K562 (cell line): Measurements from ENCODE around the gene TBC1D5. TPM values are rescaled to one million over a fixed set of nuclear protein-coding genes. Genes with fewer than 3 reads are reported as not detected.

Experiments
- ATAC-seq: fragments of 200-7000 bp; cut with Tn5 transposase; 3 replicates; pipeline ENCODE4 v1.9.1; 2020; ENCODE audit warnings: moderate library complexity
- BruUV-seq: library from RNA; stranded (reverse); fragments of 400-500 nt; replicated peaks from 2 replicates; lab custom pipeline; 2021; lab: Mats Ljungman, UMichigan
- CTCF ChIA-PET: fragments of 300-600 bp; formaldehyde crosslinking; extraction: SDS; loops from one replicate; lab custom pipeline; 2021; ENCODE audit warnings: low intra/inter-chr PET ratio; lab: Yijun Ruan, JAX
- POLR2A ChIA-PET: fragments of 300-600, 350-650 bp; sonication (Branson Sonifier 250); formaldehyde crosslinking; extraction: SDS; loops from one replicate; lab custom pipeline; 2021; ENCODE audit warnings: antibody characterized with exemption, inconsistent platforms; lab: Yijun Ruan, JAX
- DNase-seq, 4 experiments: peaks; one replicate each; pipeline versions ENCODE4 v3.0.0 to v3.0.0-alpha.2; 2011 to 2018; ENCODE audit warnings: low spot score in 3 of 4, mixed read lengths in 3 of 4; ENCODE audit errors: extremely low read depth in 1 of 4
- FAIRE-seq: peaks from 2 replicates; lab custom pipeline; 2011; peaks lifted over from hg19 to GRCh38; lab: Jason Lieb, UNC
- H2AFZ ChIP-seq: 2 replicates; pipeline ENCODE4 v1.6.0; 2011; ENCODE audit warnings: low read depth, low read length, control low read depth, inconsistent platforms
- H3K27ac ChIP-seq: fragments of 200-600 bp; 3 replicates; pipeline ENCODE4 v1.8.0; 2011; ENCODE audit warnings: low read depth, mild to moderate bottlenecking, control low read depth, inconsistent platforms, low read length, moderate library complexity, mixed read lengths; ENCODE audit errors: extremely low read depth
- H3K27me3 ChIP-seq, 2 experiments: fragments of 300-600 bp in 1 of 2; 2 replicates in 1 of 2; 3 replicates in 1 of 2; pipeline versions ENCODE4 v1.6.0 to v1.8.0; 2011; ENCODE audit warnings: inconsistent platforms in 2 of 2, low read length in 2 of 2, mild to moderate bottlenecking in 1 of 2, mixed read lengths in 1 of 2, moderate library complexity in 1 of 2; ENCODE audit not compliant: control insufficient read depth in 2 of 2, insufficient read depth in 2 of 2
- H3K36me3 ChIP-seq: fragments of 300-600 bp; 3 replicates; pipeline ENCODE4 v1.8.0; 2011; ENCODE audit warnings: mild to moderate bottlenecking, low read length, inconsistent platforms; ENCODE audit not compliant: control insufficient read depth, insufficient read depth
- H3K4me1 ChIP-seq, 2 experiments: fragments of 200-600 bp in 1 of 2; replicated peaks in 1 of 2; 2 replicates in 1 of 2; 3 replicates in 1 of 2; pipeline versions ENCODE4 v1.5.1 to v1.8.0; 2011; ENCODE audit warnings: inconsistent platforms in 2 of 2, low read length in 2 of 2, mild to moderate bottlenecking in 1 of 2, mixed read lengths in 1 of 2, moderate library complexity in 1 of 2; ENCODE audit not compliant: control insufficient read depth in 2 of 2, insufficient read depth in 2 of 2
- H3K4me2 ChIP-seq: 2 replicates; pipeline ENCODE4 v1.6.1; 2011; ENCODE audit warnings: low read length, control low read depth, inconsistent platforms, mixed read lengths; ENCODE audit not compliant: insufficient read depth
- H3K4me3 ChIP-seq: fragments of 200-600 bp; sonication (generic), shearing (Covaris generic); 2 replicates; pipeline ENCODE4 v1.5.1; 2016; ENCODE audit warnings: control low read depth, inconsistent platforms
- H3K79me2 ChIP-seq: fragments of 200-600 bp; 3 replicates; pipeline ENCODE4 v1.8.0; 2011; ENCODE audit warnings: low read length, inconsistent platforms; ENCODE audit not compliant: control insufficient read depth, insufficient read depth
- H3K9ac ChIP-seq, 2 experiments: 2 replicates each; pipeline versions ENCODE4 v1.6.0 to v1.6.1; 2011; ENCODE audit warnings: low read depth in 2 of 2, low read length in 2 of 2, control low read depth in 1 of 2, inconsistent platforms in 1 of 2, mild to moderate bottlenecking in 1 of 2, mixed read lengths in 1 of 2; ENCODE audit not compliant: insufficient read depth in 1 of 2
- H3K9me1 ChIP-seq: one replicate; pipeline ENCODE4 v1.6.0; 2011; ENCODE audit warnings: inconsistent platforms, mild to moderate bottlenecking, low read length, moderate library complexity; ENCODE audit not compliant: control insufficient read depth, insufficient read depth
- H3K9me3 ChIP-seq: replicated peaks from 2 replicates; pipeline ENCODE4 v1.5.1; 2011; ENCODE audit warnings: low read depth, low read length, inconsistent platforms; ENCODE audit not compliant: control insufficient read depth, insufficient read depth
- H4K20me1 ChIP-seq: replicated peaks from 2 replicates; pipeline ENCODE4 v1.6.1; 2011; ENCODE audit warnings: low read length, inconsistent platforms, mixed read lengths; ENCODE audit not compliant: control insufficient read depth, insufficient read depth
- FIP1L1 ChIP-seq: fragments of 200-400 bp; formaldehyde crosslinking; IDR thresholded peaks from 2 replicates; pipeline ENCODE4 v1.6.1; 2018; ENCODE audit warnings: mild to moderate bottlenecking, low read depth, low read length; ENCODE audit not compliant: poor library complexity, severe bottlenecking
- KAT2B ChIP-seq: IDR thresholded peaks from one replicate; pipeline ENCODE4 v1.6.1; 2012; ENCODE audit warnings: low read depth, mild to moderate bottlenecking, control low read depth, inconsistent platforms, low read length, moderate library complexity
- KDM1A ChIP-seq, 2 experiments: fragments of 450-650 bp; IDR thresholded peaks; 2 replicates each; pipeline ENCODE4 v1.6.1; 2016; ENCODE audit warnings: mild to moderate bottlenecking in 2 of 2
- MAFK ChIP-seq: IDR thresholded peaks from 2 replicates; pipeline ENCODE4 v1.6.1; 2011; ENCODE audit warnings: low read length, improper control_type of control experiment
- POLR2A ChIP-seq: fragments of 450-650 bp; conservative IDR thresholded peaks from 2 replicates; pipeline ENCODE4 v1.6.1; 2016
- RBM14 ChIP-seq: fragments of 200-400 bp; formaldehyde crosslinking; IDR thresholded peaks from 2 replicates; pipeline ENCODE4 v1.6.1; 2018; ENCODE audit warnings: low read depth, mild to moderate bottlenecking, low read length, moderate library complexity, borderline replicate concordance; ENCODE audit not compliant: insufficient read depth
- SMARCA4 ChIP-seq: fragments of 450-650 bp; IDR thresholded peaks from 2 replicates; pipeline ENCODE4 v1.6.1; 2016
- SMARCA5 ChIP-seq: fragments of 450-650 bp; IDR thresholded peaks from 2 replicates; pipeline ENCODE4 v1.6.1; 2016
- TCF7 ChIP-seq: sonication (generic); IDR thresholded peaks from 2 replicates; pipeline ENCODE4 v1.6.1; 2016; ENCODE audit warnings: antibody characterized with exemption, borderline replicate concordance
- WGBS: fragments of 100-300 bp; shearing (Covaris generic); methylation state at CpG from one replicate; pipeline ENCODE4 v1.1.6; 2016; ENCODE audit warnings: low coverage, mixed read lengths; ENCODE audit not compliant: insufficient coverage; ENCODE audit errors: missing lambda C conversion rate; 5-methylcytosine and 5-hydroxymethylcytosine counted together
- in situ Hi-C: fragments of 300-500 bp; cut with MboI; formaldehyde crosslinking; loops from 4 replicates; pipeline ENCODE4 v1.15.0; 2018; ENCODE audit warnings: inconsistent platforms, mixed read lengths
- intact Hi-C: fragments of 100-400 bp; cut with micrococcal nuclease; formaldehyde crosslinking; loops from 2 replicates; pipeline ENCODE4 v1.14.2; 2022
- polyA plus RNA-seq, 8 experiments: library from polyadenylated mRNA; depleted of rRNA in 4 of 8; stranded (reverse) in 5 of 8; unstranded in 3 of 8; fragments of >200 nt; fragmentation: Nextera tagmentation in 2 of 8; fragmentation: Illumina TruSeq in 1 of 8; extraction: Ambion mirVana in 2 of 8; extraction: Trizol in 1 of 8; gene quantifications; 2 replicates each; pipeline versions ENCODE4 v1.2.1 to v1.2.3, GENCODE V29; 2011 to 2014; ENCODE audit warnings: inconsistent platforms in 1 of 8, missing spikeins in 1 of 8
- total RNA-seq, 7 experiments: library from RNA; depleted of rRNA in 6 of 7; stranded (reverse); fragments of >200 nt in 6 of 7; fragmentation: Illumina TruSeq in 2 of 7; extraction: Trizol in 2 of 7; gene quantifications; 2 replicates each; pipeline versions ENCODE4 v1.2.1 to v1.2.3, GENCODE V29; 2011 to 2021; ENCODE audit warnings: low replicate concordance in 1 of 7

The TBC1D5 gene
- total and polyA plus RNA-seq, 9 of the 15 experiments (the other 6 are each of a cell fraction or from before 2014, with no cell fraction given): 2.9 to 38.1 (median 25.6) TPM

- H2AFZ ChIP-seq: no peak overlapping the region
- no peak overlapping the region for H3K9ac ChIP-seq
- CTCF ChIA-PET: no interaction called here
- H4K20me1 ChIP-seq: no peaks in the 10 kb centered on the region
- DNase-seq: no peak
- no peak for FAIRE-seq
- no peak for TF ChIP-seq FIP1L1
- no peak for TF ChIP-seq SMARCA4
- no peak for TF ChIP-seq RBM14
- no peak for TF ChIP-seq KDM1A (IDR thresholded peaks at IDR 0.05)
- TF ChIP-seq POLR2A: no peak
- TF ChIP-seq KAT2B: no peak
- TF ChIP-seq MAFK: no peak
- no peak for TF ChIP-seq TCF7
- no peak for TF ChIP-seq SMARCA5
- H3K4me3 ChIP-seq: no peak overlapping the region
- BruUV-seq: no TSS peak
- POLR2A ChIA-PET: interaction anchor here (1.5 kb wide), 1 partner anchor 25 kb away, joined by 3 read pairs; no protein-coding TSS in a partner anchor
- no peak overlapping the region for H3K4me2 ChIP-seq
- H3K9me1 ChIP-seq: no peaks in the 10 kb centered on the region
- 13% methylated on average over 1 of the region's 1 CpG for WGBS
- no peaks in the 10 kb centered on the region for H3K9me3 ChIP-seq
- H3K79me2 ChIP-seq: no peaks in the 10 kb centered on the region
- intact Hi-C loops: no loop called here
- ATAC-seq: no peak
- in situ Hi-C loops: no loop called here
- H3K36me3 ChIP-seq: no peaks in the 10 kb centered on the region
- peaks cover 0 to 3% of the 10 kb centered on the region in 2 experiments; a peak in 2 of 5 replicates for H3K4me1 ChIP-seq
- H3K27ac ChIP-seq: no peak overlapping the region
- no peaks in the 10 kb centered on the region for H3K27me3 ChIP-seq
Observed at GRCh38 chr3:17188378-17188777, 554.1 kb downstream of the TBC1D5 start.
